ENCODE data around the gene WFIKKN2. TPM values are rescaled to one million over a fixed set of nuclear protein-coding genes. Genes with fewer than 3 reads are reported as not detected.

Gene WFIKKN2
- total and polyA plus RNA-seq, 2 of the 13 experiments (the other 11 are each of a cell fraction or from before 2014, with no cell fraction given), result not detected

DNA sequence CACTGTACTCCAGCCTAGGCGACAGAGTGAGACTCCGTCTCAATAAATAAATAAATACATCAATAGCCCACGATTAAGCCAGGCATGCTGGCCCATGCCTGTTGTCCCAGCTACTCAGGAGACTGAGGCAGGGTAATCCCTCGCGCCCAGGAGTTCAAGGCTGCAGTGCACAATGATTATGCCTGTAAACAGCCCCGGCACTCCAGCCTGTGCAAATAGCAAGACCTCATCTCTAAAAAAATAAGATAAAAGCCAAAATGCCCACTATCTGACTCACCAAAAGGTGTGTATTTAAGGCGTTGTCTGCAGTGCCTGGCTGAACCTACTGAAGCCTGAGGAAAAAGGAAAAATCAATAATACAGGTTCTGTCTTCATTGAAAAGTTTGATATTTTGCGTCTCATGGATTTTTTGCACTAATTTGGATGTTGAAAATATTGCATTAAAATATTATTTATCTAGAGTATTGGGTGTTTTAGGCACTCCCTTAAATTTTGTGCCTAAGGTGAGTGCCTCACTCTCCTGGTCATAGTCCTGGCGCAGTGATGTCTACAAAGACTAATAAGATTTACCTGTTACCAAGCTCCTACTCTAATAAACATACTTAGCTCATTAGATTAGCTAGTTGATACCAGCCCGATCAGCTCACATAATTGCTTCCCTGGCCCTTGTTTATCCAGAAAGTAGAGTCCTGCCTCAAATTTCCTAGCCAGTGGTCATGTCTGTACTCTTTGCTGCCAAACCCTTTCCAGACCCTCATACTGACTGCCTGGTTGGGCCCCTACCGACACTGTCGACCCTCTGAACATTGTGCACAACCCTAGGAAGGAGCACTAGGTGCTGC, 55.5 kb downstream of the WFIKKN2 start (continued):
- TF ChIP-seq, protein P1, sequence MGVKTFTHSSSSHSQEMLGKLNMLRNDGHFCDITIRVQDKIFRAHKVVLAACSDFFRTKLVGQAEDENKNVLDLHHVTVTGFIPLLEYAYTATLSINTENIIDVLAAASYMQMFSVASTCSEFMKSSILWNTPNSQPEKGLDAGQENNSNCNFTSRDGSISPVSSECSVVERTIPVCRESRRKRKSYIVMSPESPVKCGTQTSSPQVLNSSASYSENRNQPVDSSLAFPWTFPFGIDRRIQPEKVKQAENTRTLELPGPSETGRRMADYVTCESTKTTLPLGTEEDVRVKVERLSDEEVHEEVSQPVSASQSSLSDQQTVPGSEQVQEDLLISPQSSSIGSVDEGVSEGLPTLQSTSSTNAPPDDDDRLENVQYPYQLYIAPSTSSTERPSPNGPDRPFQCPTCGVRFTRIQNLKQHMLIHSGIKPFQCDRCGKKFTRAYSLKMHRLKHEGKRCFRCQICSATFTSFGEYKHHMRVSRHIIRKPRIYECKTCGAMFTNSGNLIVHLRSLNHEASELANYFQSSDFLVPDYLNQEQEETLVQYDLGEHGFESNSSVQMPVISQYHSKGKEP (CRISPR knock-in tag; IDR thresholded peaks at IDR 0.05), result no peak
- TF ChIP-seq, protein P2, sequence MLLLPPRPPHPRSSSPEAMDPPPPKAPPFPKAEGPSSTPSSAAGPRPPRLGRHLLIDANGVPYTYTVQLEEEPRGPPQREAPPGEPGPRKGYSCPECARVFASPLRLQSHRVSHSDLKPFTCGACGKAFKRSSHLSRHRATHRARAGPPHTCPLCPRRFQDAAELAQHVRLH (CRISPR knock-in tag; IDR thresholded peaks at IDR 0.05; ENCODE audit: borderline replicate concordance, low read depth), result peak; percentile 66; the same call in 1 of the 2 replicates
- TF ChIP-seq, protein P3, sequence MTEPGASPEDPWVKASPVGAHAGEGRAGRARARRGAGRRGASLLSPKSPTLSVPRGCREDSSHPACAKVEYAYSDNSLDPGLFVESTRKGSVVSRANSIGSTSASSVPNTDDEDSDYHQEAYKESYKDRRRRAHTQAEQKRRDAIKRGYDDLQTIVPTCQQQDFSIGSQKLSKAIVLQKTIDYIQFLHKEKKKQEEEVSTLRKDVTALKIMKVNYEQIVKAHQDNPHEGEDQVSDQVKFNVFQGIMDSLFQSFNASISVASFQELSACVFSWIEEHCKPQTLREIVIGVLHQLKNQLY (CRISPR knock-in tag; IDR thresholded peaks at IDR 0.05), result peak; percentile 67
- TF ChIP-seq, protein P4, sequence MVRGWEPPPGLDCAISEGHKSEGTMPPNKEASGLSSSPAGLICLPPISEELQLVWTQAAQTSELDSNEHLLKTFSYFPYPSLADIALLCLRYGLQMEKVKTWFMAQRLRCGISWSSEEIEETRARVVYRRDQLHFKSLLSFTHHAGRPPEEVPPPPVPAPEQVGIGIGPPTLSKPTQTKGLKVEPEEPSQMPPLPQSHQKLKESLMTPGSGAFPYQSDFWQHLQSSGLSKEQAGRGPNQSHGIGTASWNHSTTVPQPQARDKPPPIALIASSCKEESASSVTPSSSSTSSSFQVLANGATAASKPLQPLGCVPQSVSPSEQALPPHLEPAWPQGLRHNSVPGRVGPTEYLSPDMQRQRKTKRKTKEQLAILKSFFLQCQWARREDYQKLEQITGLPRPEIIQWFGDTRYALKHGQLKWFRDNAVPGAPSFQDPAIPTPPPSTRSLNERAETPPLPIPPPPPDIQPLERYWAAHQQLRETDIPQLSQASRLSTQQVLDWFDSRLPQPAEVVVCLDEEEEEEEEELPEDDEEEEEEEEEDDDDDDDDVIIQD (CRISPR knock-in tag; IDR thresholded peaks at IDR 0.05; ENCODE audit: low read depth), result peak; percentile 62; the same call in 1 of the 2 replicates
- no peak for TF ChIP-seq SCMH1 (CRISPR knock-in tag; IDR thresholded peaks at IDR 0.05; ENCODE audit: borderline replicate concordance)
- TF ChIP-seq ZNF225 (CRISPR knock-in tag; IDR thresholded peaks at IDR 0.05), result no peak
- TF ChIP-seq ZNF274 (CRISPR knock-in tag; IDR thresholded peaks at IDR 0.05), result no peak
- no peak for TF ChIP-seq NFRKB (IDR thresholded peaks at IDR 0.05)
- peak; percentile 28; the same call in 1 of the 3 replicates for TF ChIP-seq MXI1 (IDR thresholded peaks at IDR 0.05; ENCODE audit: borderline replicate concordance, low read depth, low read length)
- no peak; the same call in 1 of the 2 replicates for TF ChIP-seq ZNF264 (CRISPR knock-in tag; IDR thresholded peaks at IDR 0.05)
- TF ChIP-seq SMAD9 (CRISPR knock-in tag; IDR thresholded peaks at IDR 0.05), result 0 out of 2 replicates have a peak, but pooled peaks have one; percentile 0
- TF ChIP-seq, protein P5, sequence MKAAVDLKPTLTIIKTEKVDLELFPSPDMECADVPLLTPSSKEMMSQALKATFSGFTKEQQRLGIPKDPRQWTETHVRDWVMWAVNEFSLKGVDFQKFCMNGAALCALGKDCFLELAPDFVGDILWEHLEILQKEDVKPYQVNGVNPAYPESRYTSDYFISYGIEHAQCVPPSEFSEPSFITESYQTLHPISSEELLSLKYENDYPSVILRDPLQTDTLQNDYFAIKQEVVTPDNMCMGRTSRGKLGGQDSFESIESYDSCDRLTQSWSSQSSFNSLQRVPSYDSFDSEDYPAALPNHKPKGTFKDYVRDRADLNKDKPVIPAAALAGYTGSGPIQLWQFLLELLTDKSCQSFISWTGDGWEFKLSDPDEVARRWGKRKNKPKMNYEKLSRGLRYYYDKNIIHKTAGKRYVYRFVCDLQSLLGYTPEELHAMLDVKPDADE (CRISPR knock-in tag; IDR thresholded peaks at IDR 0.05), result no peak
- TF ChIP-seq ZNF563 (CRISPR knock-in tag; IDR thresholded peaks at IDR 0.05), result no peak
- TF ChIP-seq ISL2 (CRISPR knock-in tag; IDR thresholded peaks at IDR 0.05), result peak; percentile 90
- TF ChIP-seq, protein P6, sequence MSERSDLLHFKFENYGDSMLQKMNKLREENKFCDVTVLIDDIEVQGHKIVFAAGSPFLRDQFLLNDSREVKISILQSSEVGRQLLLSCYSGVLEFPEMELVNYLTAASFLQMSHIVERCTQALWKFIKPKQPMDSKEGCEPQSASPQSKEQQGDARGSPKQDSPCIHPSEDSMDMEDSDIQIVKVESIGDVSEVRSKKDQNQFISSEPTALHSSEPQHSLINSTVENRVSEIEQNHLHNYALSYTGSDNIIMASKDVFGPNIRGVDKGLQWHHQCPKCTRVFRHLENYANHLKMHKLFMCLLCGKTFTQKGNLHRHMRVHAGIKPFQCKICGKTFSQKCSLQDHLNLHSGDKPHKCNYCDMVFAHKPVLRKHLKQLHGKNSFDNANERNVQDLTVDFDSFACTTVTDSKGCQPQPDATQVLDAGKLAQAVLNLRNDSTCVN (CRISPR knock-in tag; IDR thresholded peaks at IDR 0.05; ENCODE audit: borderline replicate concordance), result no peak
- TF ChIP-seq PHF20 (CRISPR knock-in tag; IDR thresholded peaks at IDR 0.05), result peak; percentile 43; the same call in 1 of the 2 replicates
- no peak for TF ChIP-seq ZNF253 (CRISPR knock-in tag; IDR thresholded peaks at IDR 0.05; ENCODE audit: borderline replicate concordance)
- no peak for TF ChIP-seq ZNF660 (CRISPR knock-in tag; IDR thresholded peaks at IDR 0.05; ENCODE audit: borderline replicate concordance, low read depth)
- TF ChIP-seq ZMAT3 (CRISPR knock-in tag; conservative IDR thresholded peaks at IDR 0.05), result 0 out of 2 replicates have a peak, but pooled peaks have one; percentile 53
- TF ChIP-seq, protein P7, sequence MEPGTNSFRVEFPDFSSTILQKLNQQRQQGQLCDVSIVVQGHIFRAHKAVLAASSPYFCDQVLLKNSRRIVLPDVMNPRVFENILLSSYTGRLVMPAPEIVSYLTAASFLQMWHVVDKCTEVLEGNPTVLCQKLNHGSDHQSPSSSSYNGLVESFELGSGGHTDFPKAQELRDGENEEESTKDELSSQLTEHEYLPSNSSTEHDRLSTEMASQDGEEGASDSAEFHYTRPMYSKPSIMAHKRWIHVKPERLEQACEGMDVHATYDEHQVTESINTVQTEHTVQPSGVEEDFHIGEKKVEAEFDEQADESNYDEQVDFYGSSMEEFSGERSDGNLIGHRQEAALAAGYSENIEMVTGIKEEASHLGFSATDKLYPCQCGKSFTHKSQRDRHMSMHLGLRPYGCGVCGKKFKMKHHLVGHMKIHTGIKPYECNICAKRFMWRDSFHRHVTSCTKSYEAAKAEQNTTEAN (CRISPR knock-in tag; conservative IDR thresholded peaks at IDR 0.05), result peak; percentile 44; the same call in 1 of the 2 replicates
- no peak for TF ChIP-seq ARHGAP35 (CRISPR knock-in tag; IDR thresholded peaks at IDR 0.05; ENCODE audit: borderline replicate concordance)
